GM23248 (cell line): Measurements from ENCODE around the gene PEX5L.

Experiments used
- EZH2 ChIP-seq: fragments of 200-600 bp; sonication (generic); IDR thresholded peaks from 2 replicates; pipeline ENCODE4 v1.6.1; 2018; ENCODE audit warnings: antibody characterized with exemption, mild to moderate bottlenecking; ENCODE audit not compliant: insufficient read depth, poor library complexity, severe bottlenecking
- EZH2phosphoT487 ChIP-seq: fragments of 200-600 bp; sonication (generic); IDR thresholded peaks from 2 replicates; pipeline ENCODE4 v1.6.1; 2018; ENCODE audit warnings: antibody characterized with exemption, moderate library complexity, mild to moderate bottlenecking, low read depth; ENCODE audit not compliant: insufficient read depth

- no peak for TF ChIP-seq EZH2
- no peak for TF ChIP-seq EZH2phosphoT487
These were observed 41.3 kb downstream of the PEX5L start for GRCh38 chr3:179995406-179995805.
